ENCODE measurements around the gene JSRP1.

The JSRP1 gene

GRCh38 chr19:2216361-2217225, 39.6 kb downstream of the JSRP1 start:
- no peak for DNase-seq

GRCh38 chr19:2215281-2215751, 40.9 kb downstream of the JSRP1 start:
- DNase-seq: peak in 2 of 5 experiments; percentile 22 to 26

GRCh38 chr19:2214251-2214650, 42.0 kb downstream of the JSRP1 start:
- no peak for DNase-seq

GRCh38 chr19:2213799-2214198, 42.4 kb downstream of the JSRP1 start:
- no peak for DNase-seq

- no peak for DNase-seq
Measured at GRCh38 chr19:2212861-2213711, 43.1 kb downstream of the JSRP1 start.

- no peak for DNase-seq
Measured at GRCh38 chr19:2210987-2211740, 45.1 kb downstream of the JSRP1 start.

GRCh38 chr19:2210206-2210605, 46.0 kb downstream of the JSRP1 start:
- no peak for DNase-seq

- DNase-seq: no peak
Measured at GRCh38 chr19:2209408-2209807, 46.8 kb downstream of the JSRP1 start.

- no peak for DNase-seq
Measured at GRCh38 chr19:2208975-2209374, 47.2 kb downstream of the JSRP1 start.

- DNase-seq: peak in 1 of 5 experiments; percentile 35
Measured at GRCh38 chr19:2207991-2208860, 48.0 kb downstream of the JSRP1 start.

- DNase-seq: no peak
Measured at GRCh38 chr19:2207008-2207407, 49.2 kb downstream of the JSRP1 start.

GRCh38 chr19:2202366-2202765, 53.9 kb downstream of the JSRP1 start:
- no peak for DNase-seq

Measured in T-helper 2 cell (primary cell).